Fibroblast of lung (primary cell): ENCODE results near the gene ZFHX2. TPM values are rescaled to one million over a fixed set of nuclear protein-coding genes. Genes with fewer than 3 reads are reported as not detected.
A peak's percentile ranks its signal among the peaks of the same experiment; 100 is the strongest.

Source experiments
- DNase-seq, 2 donors: peaks; one replicate each; pipeline versions ENCODE4 v3.0.0 to v3.0.0-alpha.2; 2010; ENCODE audit warnings: low read depth in 2 of 2
- H2AFZ ChIP-seq: 2 replicates; pipeline ENCODE4 v1.5.1; 2012; ENCODE audit warnings: low read length, control low read depth, inconsistent platforms
- H3K27ac ChIP-seq: 2 replicates; pipeline ENCODE4 v1.5.1; 2011; ENCODE audit warnings: low read length, control low read depth; ENCODE audit not compliant: insufficient read depth
- H3K27me3 ChIP-seq: 2 replicates; pipeline ENCODE4 v1.5.1; 2011; ENCODE audit warnings: mild to moderate bottlenecking, low read length; ENCODE audit not compliant: control insufficient read depth, insufficient read depth
- H3K36me3 ChIP-seq: 2 replicates; pipeline ENCODE4 v1.5.1; 2011; ENCODE audit warnings: low read length; ENCODE audit not compliant: control insufficient read depth, insufficient read depth
- H3K4me1 ChIP-seq: 2 replicates; pipeline ENCODE4 v1.5.1; 2011; ENCODE audit warnings: low read length; ENCODE audit not compliant: control insufficient read depth, insufficient read depth; ENCODE audit errors: extremely low read depth
- H3K4me2 ChIP-seq: 2 replicates; pipeline ENCODE4 v1.5.1; 2011; ENCODE audit warnings: low read length, control low read depth; ENCODE audit not compliant: insufficient read depth; ENCODE audit errors: extremely low read depth
- H3K4me3 ChIP-seq, 4 experiments: fragments of 200-600 bp in 1 of 4; sonication (generic) in 1 of 4; replicated peaks in 1 of 4; 2 replicates each; pipeline ENCODE4 v1.5.1; 2011 to 2016; ENCODE audit warnings: low read length in 4 of 4, low read depth in 3 of 4, mild to moderate bottlenecking in 3 of 4, control low read depth in 2 of 4, inconsistent platforms in 1 of 4, mixed read lengths in 1 of 4; ENCODE audit not compliant: insufficient read depth in 1 of 4; ENCODE audit errors: control extremely low read depth in 1 of 4
- H3K79me2 ChIP-seq: 2 replicates; pipeline ENCODE4 v1.5.1; 2012; ENCODE audit warnings: mild to moderate bottlenecking, low read length, inconsistent platforms; ENCODE audit not compliant: control insufficient read depth, insufficient read depth
- H3K9ac ChIP-seq: 2 replicates; pipeline ENCODE4 v1.5.1; 2011; ENCODE audit warnings: mild to moderate bottlenecking, low read length, control low read depth; ENCODE audit not compliant: insufficient read depth
- H3K9me3 ChIP-seq: 2 replicates; pipeline ENCODE4 v1.5.1; 2012; ENCODE audit warnings: low read depth, low read length; ENCODE audit not compliant: control insufficient read depth, insufficient read depth
- H4K20me1 ChIP-seq: 2 replicates; pipeline ENCODE4 v1.5.1; 2011; ENCODE audit warnings: low read length; ENCODE audit not compliant: control insufficient read depth, insufficient read depth; ENCODE audit errors: extremely low read depth
- EZH2 ChIP-seq: IDR thresholded peaks from 2 replicates; pipeline ENCODE4 v1.5.1; 2012; ENCODE audit warnings: low read length, control low read depth, mild to moderate bottlenecking; ENCODE audit errors: missing control alignments
- polyA plus RNA-seq, 2 donors: library from polyadenylated mRNA; depleted of rRNA in 1 of 2; stranded (reverse) in 1 of 2; unstranded in 1 of 2; fragments of >200 nt; gene quantifications; 2 replicates each; pipeline ENCODE4 v1.2.1, GENCODE V29; 2011 to 2012; ENCODE audit warnings: missing spikeins in 1 of 2
- total RNA-seq: library from RNA; depleted of rRNA; stranded (reverse); fragments of >200 nt; gene quantifications from 2 replicates; pipeline ENCODE4 v1.2.1, GENCODE V29; 2014
- TF ChIP-seq, protein P1 (sequence below), 2 donors: IDR thresholded peaks in 1 of 2; conservative IDR thresholded peaks in 1 of 2; 1 replicate in 1 of 2; 2 replicates in 1 of 2; pipeline ENCODE4 v1.5.1; 2011 to 2012; ENCODE audit warnings: low read length in 2 of 2, control low read depth in 1 of 2, inconsistent platforms in 1 of 2, low read depth in 1 of 2, mild to moderate bottlenecking in 1 of 2

ZFHX2 gene
- total and polyA plus RNA-seq, 2 donors (not counting 1 experiment from before 2014, with no cell fraction given): 0.33 TPM; not detected in 1

DNA sequence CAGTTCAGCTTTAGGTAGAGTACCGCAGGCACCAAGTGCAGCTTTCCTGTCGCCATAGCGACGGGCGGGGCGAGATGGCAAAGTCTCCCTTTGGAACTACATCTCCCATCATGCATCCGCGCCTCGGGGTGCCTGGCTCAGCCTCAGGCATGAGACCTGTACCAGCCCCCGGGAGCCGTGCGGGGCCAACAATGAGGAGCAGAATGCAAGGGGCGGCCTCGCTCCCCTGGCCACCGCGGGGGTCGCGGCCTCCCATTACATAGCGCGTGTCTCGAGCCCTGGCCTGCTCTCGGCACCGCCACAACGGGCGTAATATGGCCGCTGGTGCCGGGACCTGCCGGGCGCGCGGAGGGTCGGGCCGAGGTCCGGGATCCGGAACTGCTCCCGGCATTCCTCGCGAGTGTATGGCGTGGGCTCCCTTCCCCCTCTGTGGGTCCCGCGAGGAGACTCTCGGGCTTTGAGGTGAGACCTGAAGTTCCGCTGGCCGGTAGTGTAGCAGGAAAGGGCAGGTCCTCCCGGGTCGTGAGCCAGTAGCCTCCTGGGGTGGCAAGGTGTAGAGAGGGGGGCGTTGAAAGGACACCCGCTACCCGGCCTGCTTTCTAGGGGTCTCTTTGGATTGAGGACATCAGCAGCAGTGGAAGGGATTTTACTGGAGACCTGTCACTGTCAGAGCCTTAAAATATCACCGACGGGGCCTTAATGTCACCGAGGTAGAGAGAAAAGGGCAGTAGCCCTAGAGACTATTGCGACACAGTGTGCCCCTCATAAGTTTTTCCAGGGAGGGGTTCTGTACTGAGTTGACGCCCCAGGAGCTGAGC lies 4.5 kb upstream of the ZFHX2 start, which contains the start of gene THTPA:
TSS of gene THTPA (plus strand) at position 390 of the 818 bp plus-strand sequence. CDS start 487 bp downstream, outside the sequence.
- Histone ChIP-seq H3K79me2 (peaks cover 7% of the 10 kb centered on the region), H4K20me1 (no peaks in the 10 kb centered on the region), H3K4me3 (peak within 1 kb of the TSS; percentile 67 to 96 (median 93)), H3K9me3 (no peaks in the 10 kb centered on the region), H3K27ac (peak within 1 kb of the TSS; percentile 79), H2AFZ (peak within 1 kb of the TSS; percentile 85), H3K27me3 (no peaks in the 10 kb centered on the region), H3K9ac (peak within 1 kb of the TSS; percentile 73), H3K36me3 (no peaks in the 10 kb centered on the region), H3K4me1 (peaks cover 4% of the 10 kb centered on the region), H3K4me2 (peak within 1 kb of the TSS; percentile 82)
- DNase-seq: peak; percentile 85 to 87
- TF ChIP-seq, protein P1, sequence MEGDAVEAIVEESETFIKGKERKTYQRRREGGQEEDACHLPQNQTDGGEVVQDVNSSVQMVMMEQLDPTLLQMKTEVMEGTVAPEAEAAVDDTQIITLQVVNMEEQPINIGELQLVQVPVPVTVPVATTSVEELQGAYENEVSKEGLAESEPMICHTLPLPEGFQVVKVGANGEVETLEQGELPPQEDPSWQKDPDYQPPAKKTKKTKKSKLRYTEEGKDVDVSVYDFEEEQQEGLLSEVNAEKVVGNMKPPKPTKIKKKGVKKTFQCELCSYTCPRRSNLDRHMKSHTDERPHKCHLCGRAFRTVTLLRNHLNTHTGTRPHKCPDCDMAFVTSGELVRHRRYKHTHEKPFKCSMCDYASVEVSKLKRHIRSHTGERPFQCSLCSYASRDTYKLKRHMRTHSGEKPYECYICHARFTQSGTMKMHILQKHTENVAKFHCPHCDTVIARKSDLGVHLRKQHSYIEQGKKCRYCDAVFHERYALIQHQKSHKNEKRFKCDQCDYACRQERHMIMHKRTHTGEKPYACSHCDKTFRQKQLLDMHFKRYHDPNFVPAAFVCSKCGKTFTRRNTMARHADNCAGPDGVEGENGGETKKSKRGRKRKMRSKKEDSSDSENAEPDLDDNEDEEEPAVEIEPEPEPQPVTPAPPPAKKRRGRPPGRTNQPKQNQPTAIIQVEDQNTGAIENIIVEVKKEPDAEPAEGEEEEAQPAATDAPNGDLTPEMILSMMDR (conservative IDR thresholded peaks at IDR 0.05 in 1 of 2, IDR thresholded peaks at IDR 0.05 in 1 of 2; ENCODE audit: low read depth in 1 of 2, low read length in 2 of 2): no peak
- TF ChIP-seq EZH2: no peak

DNA sequence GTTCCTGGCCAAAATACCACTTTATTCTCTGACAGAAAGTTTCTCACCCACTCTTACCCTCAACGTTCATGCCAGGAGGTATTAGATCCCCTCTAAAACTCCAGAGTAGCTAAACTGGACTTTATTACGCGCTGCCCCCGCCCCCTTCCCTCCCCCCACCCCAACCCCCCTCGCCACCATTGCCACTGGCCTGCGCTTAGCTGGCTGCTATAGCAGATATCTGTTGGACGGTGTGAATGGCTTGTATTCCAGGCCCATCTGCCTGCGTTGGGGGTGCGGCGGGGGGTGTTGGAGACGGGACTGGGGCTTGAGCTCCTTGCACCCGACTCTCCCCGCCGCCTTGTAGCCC lies 3.9 kb upstream of the ZFHX2 start:
- peaks cover under 1% of the 10 kb centered on the region for H3K27me3 ChIP-seq
- H3K27ac ChIP-seq: peak overlapping the region; percentile 79
- H3K79me2 ChIP-seq: peaks cover 7% of the 10 kb centered on the region
- H2AFZ ChIP-seq: peak overlapping the region; percentile 85
- TF ChIP-seq EZH2: no peak
- TF ChIP-seq, protein P1 (conservative IDR thresholded peaks at IDR 0.05 in 1 of 2, IDR thresholded peaks at IDR 0.05 in 1 of 2; ENCODE audit: low read depth in 1 of 2, low read length in 2 of 2): no peak
- DNase-seq: no peak
- H3K9ac ChIP-seq: peak overlapping the region; percentile 73
- H3K4me1 ChIP-seq: peaks cover 4% of the 10 kb centered on the region
- H3K4me2 ChIP-seq: peak overlapping the region; percentile 82
- no peaks in the 10 kb centered on the region for H3K36me3 ChIP-seq
- H4K20me1 ChIP-seq: no peaks in the 10 kb centered on the region
- H3K9me3 ChIP-seq: no peaks in the 10 kb centered on the region
- H3K4me3 ChIP-seq: peak overlapping the region; percentile 67 to 96 (median 93)

DNA sequence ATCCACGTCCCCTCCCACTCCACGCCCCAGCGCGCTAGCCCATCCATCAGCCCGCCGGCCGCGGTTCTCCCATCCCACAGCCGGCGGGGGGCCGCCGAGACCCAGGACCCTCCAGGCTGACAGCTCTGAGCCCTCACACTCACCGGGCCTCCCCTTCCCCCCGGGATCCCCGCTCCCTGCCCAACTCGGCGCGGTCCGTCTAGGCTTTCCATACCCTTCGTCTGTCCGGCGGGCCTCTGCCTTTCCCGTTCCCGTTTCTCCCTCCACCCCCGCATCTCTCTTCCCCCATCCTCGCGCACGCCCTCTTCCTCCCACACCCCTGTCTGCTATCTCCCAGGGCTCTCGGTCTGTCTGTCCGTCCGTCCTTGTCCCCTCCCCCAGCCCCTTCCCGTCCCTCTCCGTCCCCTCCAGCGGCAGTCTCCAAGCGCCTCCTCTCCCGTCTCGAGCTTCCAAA lies 726 bp downstream of the ZFHX2 start:
- Histone ChIP-seq H3K4me2 (peak overlapping the region; percentile 88), H3K9me3 (no peaks in the 10 kb centered on the region), H4K20me1 (no peaks in the 10 kb centered on the region), H3K9ac (peak overlapping the region; percentile 53), H3K27me3 (peaks cover 14% of the 10 kb centered on the region), H3K4me3 (peak overlapping the region; percentile 61 to 74 (median 67)), H3K36me3 (no peaks in the 10 kb centered on the region), H3K27ac (no peak overlapping the region), H2AFZ (peak overlapping the region; percentile 75), H3K79me2 (no peaks in the 10 kb centered on the region), H3K4me1 (peaks cover 4% of the 10 kb centered on the region)
- DNase-seq: no peak
- TF ChIP-seq, protein P1 (conservative IDR thresholded peaks at IDR 0.05 in 1 of 2, IDR thresholded peaks at IDR 0.05 in 1 of 2; ENCODE audit: low read depth in 1 of 2, low read length in 2 of 2): no peak
- no peak for TF ChIP-seq EZH2
